GM18526 (cell line): ENCODE results near the gene ANO8.

Source experiments
- POLR2A ChIP-seq: IDR thresholded peaks from 3 replicates; pipeline ENCODE4 v1.6.1; 2011; ENCODE audit not compliant: insufficient read length; ENCODE audit errors: extremely low read depth

ANO8 gene

GRCh38 chr19:17353386-17353785 is 18.7 kb upstream of the ANO8 start:
- TF ChIP-seq POLR2A, result no peak

GRCh38 chr19:17352608-17353280 is 18.1 kb upstream of the ANO8 start:
- no peak for TF ChIP-seq POLR2A

- no peak for TF ChIP-seq POLR2A
Observed at GRCh38 chr19:17351815-17352435, 17.3 kb upstream of the ANO8 start.

- TF ChIP-seq POLR2A, result no peak
Observed at GRCh38 chr19:17348700-17349099, 14.0 kb upstream of the ANO8 start.

- no peak for TF ChIP-seq POLR2A
Observed at GRCh38 chr19:17347877-17348276, 13.2 kb upstream of the ANO8 start.

GRCh38 chr19:17347361-17347760 is 12.7 kb upstream of the ANO8 start:
- no peak for TF ChIP-seq POLR2A

GRCh38 chr19:17346109-17346671 is 11.5 kb upstream of the ANO8 start:
- TF ChIP-seq POLR2A, result no peak

GRCh38 chr19:17341845-17342244 is 7.2 kb upstream of the ANO8 start:
- TF ChIP-seq POLR2A, result no peak

- TF ChIP-seq POLR2A, result no peak
Observed at GRCh38 chr19:17341386-17341785, 6.7 kb upstream of the ANO8 start.

GRCh38 chr19:17340871-17341357 is 6.3 kb upstream of the ANO8 start:
- TF ChIP-seq POLR2A, result no peak

- TF ChIP-seq POLR2A, result no peak
Observed at GRCh38 chr19:17340302-17340870, 5.7 kb upstream of the ANO8 start.

- no peak for TF ChIP-seq POLR2A
Observed at GRCh38 chr19:17339088-17339741, 4.6 kb upstream of the ANO8 start.

GRCh38 chr19:17338433-17339078 is 3.9 kb upstream of the ANO8 start:
- TF ChIP-seq POLR2A, result no peak

- no peak for TF ChIP-seq POLR2A
Observed at GRCh38 chr19:17337675-17338432, 3.2 kb upstream of the ANO8 start.

- TF ChIP-seq POLR2A, result peak; percentile 72
Observed at GRCh38 chr19:17336872-17337674, 2.4 kb upstream of the ANO8 start, which contains the start of gene GTPBP3. TSS of gene GTPBP3 (plus strand) at chr19:17337553. CDS start at chr19:17337612, 59 bp downstream.
